H1 (cell line): ENCODE measurements around the gene PPY. TPM values are rescaled to one million over a fixed set of nuclear protein-coding genes. Genes with fewer than 3 reads are reported as not detected.

ENCODE experiments used
- CTCF ChIA-PET: fragments of 300-600 bp; sonication (Branson Sonifier 250); formaldehyde crosslinking; loops from one replicate; lab custom pipeline; 2021; ENCODE audit not compliant: partially characterized antibody; lab: Charles Lee
- POLR2A ChIA-PET: fragments of 300-600 bp; sonication (Branson Sonifier 250); formaldehyde crosslinking; loops from one replicate; lab custom pipeline; 2021; ENCODE audit warnings: inconsistent platforms; ENCODE audit not compliant: partially characterized antibody; lab: Charles Lee
- DNase-seq, 2 experiments: peaks; one replicate each; pipeline versions ENCODE4 v3.0.0 to v3.0.0-alpha.2; 2010 to 2022; ENCODE audit warnings: low spot score in 2 of 2, low read depth in 1 of 2, mixed read lengths in 1 of 2
- FAIRE-seq: peaks from 2 replicates; lab custom pipeline; 2011; peaks lifted over from hg19 to GRCh38; lab: Jason Lieb, UNC
- H2AFZ ChIP-seq: 2 replicates; pipeline ENCODE4 v1.8.1; 2012; ENCODE audit warnings: low read length, inconsistent platforms
- H2AK5ac ChIP-seq: 2 replicates; pipeline ENCODE4 v1.6.1; 2013; ENCODE audit warnings: low read depth, low read length
- H2BK120ac ChIP-seq: replicated peaks from 2 replicates; pipeline ENCODE3; 2013; ENCODE audit warnings: low read depth, low read length, inconsistent platforms
- H2BK12ac ChIP-seq: 2 replicates; pipeline ENCODE4 v1.6.1; 2013; ENCODE audit warnings: low read depth, low read length
- H2BK15ac ChIP-seq: 2 replicates; pipeline ENCODE4 v1.6.1; 2013; ENCODE audit warnings: low read length
- H2BK20ac ChIP-seq: 2 replicates; pipeline ENCODE4 v1.6.1; 2013; ENCODE audit warnings: low read length
- H2BK5ac ChIP-seq: 2 replicates; pipeline ENCODE4 v1.6.1; 2013; ENCODE audit warnings: low read depth, low read length
- H3K14ac ChIP-seq: 2 replicates; pipeline ENCODE4 v1.6.1; 2013; ENCODE audit warnings: inconsistent platforms; ENCODE audit not compliant: insufficient read length
- H3K18ac ChIP-seq: 2 replicates; pipeline ENCODE4 v1.6.1; 2013; ENCODE audit warnings: low read length; ENCODE audit errors: extremely low read depth
- H3K23ac ChIP-seq: 2 replicates; pipeline ENCODE4 v1.6.1; 2013; ENCODE audit warnings: inconsistent platforms; ENCODE audit not compliant: insufficient read length
- H3K23me2 ChIP-seq: 2 replicates; pipeline ENCODE4 v1.6.1; 2013; ENCODE audit warnings: low read depth, low read length
- H3K27ac ChIP-seq: 2 replicates; pipeline ENCODE4 v1.6.1; 2011; ENCODE audit warnings: low read depth, low read length, inconsistent platforms
- H3K27me3 ChIP-seq, 4 experiments: replicated peaks in 1 of 4; 1 replicate in 1 of 4; 2 replicates in 3 of 4; pipeline versions ENCODE4 v1.6.1 to v1.8.1; 2011 to 2013; ENCODE audit warnings: low read length in 3 of 4, mild to moderate bottlenecking in 3 of 4, inconsistent platforms in 2 of 4, mixed read lengths in 2 of 4, moderate library complexity in 1 of 4; ENCODE audit not compliant: control insufficient read depth in 3 of 4, insufficient read depth in 3 of 4; ENCODE audit errors: extremely low read depth in 1 of 4
- H3K36me3 ChIP-seq, 4 experiments: 2 replicates each; pipeline versions ENCODE4 v1.6.1 to v1.8.1; 2011 to 2013; ENCODE audit warnings: mild to moderate bottlenecking in 4 of 4, low read length in 3 of 4, moderate library complexity in 2 of 4, control low read depth in 1 of 4, inconsistent platforms in 1 of 4; ENCODE audit not compliant: insufficient read depth in 4 of 4, control insufficient read depth in 2 of 4
- H3K4ac ChIP-seq: replicated peaks from 2 replicates; pipeline ENCODE3; 2013; ENCODE audit warnings: low read length, low read depth, mixed read lengths, inconsistent platforms; ENCODE audit not compliant: insufficient read length
- H3K4me1 ChIP-seq, 4 experiments: replicated peaks in 1 of 4; 1 replicate in 1 of 4; 2 replicates in 3 of 4; pipeline versions ENCODE4 v1.6.1 to v1.8.1; 2011 to 2013; ENCODE audit warnings: low read length in 3 of 4, inconsistent platforms in 2 of 4, mixed read lengths in 1 of 4; ENCODE audit not compliant: insufficient read depth in 4 of 4, control insufficient read depth in 3 of 4
- H3K4me2 ChIP-seq, 2 experiments: 2 replicates each; pipeline versions ENCODE4 v1.6.1 to v1.8.1; 2011 to 2013; ENCODE audit warnings: low read depth in 2 of 2, low read length in 2 of 2, control low read depth in 1 of 2, inconsistent platforms in 1 of 2, mild to moderate bottlenecking in 1 of 2; ENCODE audit not compliant: insufficient read depth in 1 of 2
- H3K4me3 ChIP-seq, 4 experiments: fragments of 200-600, 300-600 bp in 1 of 4; sonication (generic), shearing (Covaris generic), sonication (Bioruptor Twin) in 1 of 4; 2 replicates each; pipeline versions ENCODE4 v1.5.1 to v1.8.1; 2011 to 2016; ENCODE audit warnings: low read length in 4 of 4, low read depth in 3 of 4, control low read depth in 2 of 4, inconsistent platforms in 2 of 4, mild to moderate bottlenecking in 2 of 4, mixed read lengths in 1 of 4, moderate library complexity in 1 of 4; ENCODE audit not compliant: insufficient read depth in 2 of 4; ENCODE audit errors: extremely low read depth in 1 of 4
- H3K56ac ChIP-seq: replicated peaks from 2 replicates; pipeline ENCODE3; 2013; ENCODE audit warnings: low read depth, mild to moderate bottlenecking, mixed read lengths, low read length, inconsistent platforms; ENCODE audit not compliant: insufficient read length
- H3K79me1 ChIP-seq: 2 replicates; pipeline ENCODE4 v1.6.1; 2013; ENCODE audit warnings: low read depth, low read length, control low read depth
- H3K79me2 ChIP-seq, 2 experiments: 2 replicates each; pipeline versions ENCODE4 v1.6.1 to v1.8.1; 2012 to 2013; ENCODE audit warnings: low read length in 2 of 2, mild to moderate bottlenecking in 2 of 2, inconsistent platforms in 1 of 2; ENCODE audit not compliant: insufficient read depth in 2 of 2, control insufficient read depth in 1 of 2
- H3K9ac ChIP-seq, 4 experiments: replicated peaks in 1 of 4; 1 replicate in 1 of 4; 2 replicates in 3 of 4; pipeline versions ENCODE4 v1.6.1 to v1.8.1; 2011 to 2013; ENCODE audit warnings: low read depth in 3 of 4, low read length in 3 of 4, control low read depth in 2 of 4, mild to moderate bottlenecking in 2 of 4, moderate library complexity in 2 of 4, inconsistent platforms in 1 of 4; ENCODE audit errors: extremely low read depth in 1 of 4
- H3K9me3 ChIP-seq, 2 experiments: 2 replicates each; pipeline versions ENCODE4 v1.6.1 to v1.8.1; 2012 to 2013; ENCODE audit warnings: mild to moderate bottlenecking in 2 of 2, moderate library complexity in 2 of 2, control low read depth in 1 of 2, inconsistent platforms in 1 of 2, low read depth in 1 of 2, low read length in 1 of 2, mixed read lengths in 1 of 2; ENCODE audit not compliant: insufficient read depth in 2 of 2
- H4K20me1 ChIP-seq, 2 experiments: replicated peaks in 1 of 2; 2 replicates each; pipeline versions ENCODE3 to v1.8.1; 2011 to 2013; ENCODE audit warnings: inconsistent platforms in 2 of 2, low read length in 2 of 2, mild to moderate bottlenecking in 1 of 2; ENCODE audit not compliant: insufficient read depth in 2 of 2, control insufficient read depth in 1 of 2
- H4K5ac ChIP-seq: 2 replicates; pipeline ENCODE4 v1.6.1; 2013; ENCODE audit warnings: low read length, low read depth, mixed read lengths, inconsistent platforms; ENCODE audit not compliant: insufficient read length
- H4K8ac ChIP-seq: 2 replicates; pipeline ENCODE4 v1.8.0; 2013; ENCODE audit warnings: mild to moderate bottlenecking, moderate library complexity, low read length, inconsistent platforms; ENCODE audit not compliant: insufficient read depth; ENCODE audit errors: extremely low read depth
- H4K91ac ChIP-seq: replicated peaks from 2 replicates; pipeline ENCODE3; 2013; ENCODE audit warnings: low read length, mixed read lengths, inconsistent platforms; ENCODE audit not compliant: insufficient read length
- RNF2 ChIP-seq: fragments of 200-900, 300-1000 bp; sonication (generic); IDR thresholded peaks from 2 replicates; pipeline ENCODE4 v1.7.1; 2016; ENCODE audit warnings: borderline replicate concordance, low read depth, mild to moderate bottlenecking, antibody characterized with exemption, low read length; ENCODE audit not compliant: poor library complexity, severe bottlenecking; ENCODE audit errors: missing control alignments
- TAF7 ChIP-seq: optimal IDR thresholded peaks from 2 replicates; pipeline ENCODE3; 2011; ENCODE audit warnings: low read depth, mild to moderate bottlenecking, inconsistent platforms, low read length, moderate library complexity, borderline replicate concordance
- WGBS, 2 experiments: shearing (Covaris generic) in 1 of 2; methylation state at CpG; one replicate each; pipeline versions ENCODE4 v1.1.6 to v1.1.7; 2013 to 2015; ENCODE audit warnings: low lambda C conversion rate in 2 of 2, mixed read lengths in 2 of 2, inconsistent platforms in 1 of 2, low coverage in 1 of 2, missing lambda C conversion rate in 1 of 2; ENCODE audit not compliant: insufficient replicate concordance in 2 of 2, insufficient coverage in 1 of 2, insufficient read length in 1 of 2; ENCODE audit errors: extremely low coverage in 1 of 2, missing lambda C conversion rate in 1 of 2; 5-methylcytosine and 5-hydroxymethylcytosine counted together
- polyA plus RNA-seq, 7 experiments: library from polyadenylated mRNA; depleted of rRNA in 3 of 7; stranded (reverse) in 5 of 7; unstranded in 2 of 7; fragments of >200 nt in 5 of 7; fragments of 200-250 nt in 2 of 7; gene quantifications; 1 replicate in 5 of 7; 2 replicates in 1 of 7; 4 replicates in 1 of 7; pipeline versions ENCODE4 v1.2.1 to v1.2.3, GENCODE V29; 2011 to 2013; ENCODE audit warnings: missing spikeins in 2 of 7, mixed read lengths in 2 of 7
- total RNA-seq: library from RNA; stranded (reverse); fragmentation: NEBNext Ultra II Directional; extraction: Animal tissue kit (Norgen Biotek cat#: 25700); gene quantifications from 2 replicates; pipeline ENCODE4 v1.2.1, GENCODE V29; 2021

PPY gene
- total and polyA plus RNA-seq, 2 of the 8 experiments (the other 6 are each of a cell fraction or from before 2014, with no cell fraction given) = 0.26 TPM; not detected in 1

- DNase-seq (no peak), FAIRE-seq (no peak)
- ChIA-PET CTCF (no interaction called here), POLR2A (interaction anchor here (0.7 kb wide), 1 partner anchor 33 kb away, joined by 3 read pairs; no protein-coding TSS in a partner anchor)
- Histone ChIP-seq H3K4me3 (no peak overlapping the region), H3K23ac (no peak overlapping the region), H2BK15ac (no peak overlapping the region), H4K91ac (no peak overlapping the region), H4K8ac (peak overlapping the region; percentile 25; the same call in 1 of the 2 replicates), H3K14ac (no peak overlapping the region), H2AFZ (no peak overlapping the region), H3K27me3 (no peaks in the 10 kb centered on the region; a peak in 1 of 7 replicates), H3K56ac (no peak overlapping the region), H3K4ac (no peak overlapping the region), H3K4me1 (no peaks in the 10 kb centered on the region), H2AK5ac (no peak overlapping the region), H3K9me3 (no peaks in the 10 kb centered on the region), H3K79me1 (no peaks in the 10 kb centered on the region), H3K18ac (no peak overlapping the region; the same call in 1 of the 2 replicates), H3K36me3 (no peaks in the 10 kb centered on the region), H3K27ac (no peak overlapping the region), H2BK5ac (no peak overlapping the region), H4K5ac (no peak overlapping the region), H2BK12ac (no peak overlapping the region), H2BK120ac (no peak overlapping the region), H2BK20ac (no peak overlapping the region), H3K9ac (no peak overlapping the region), H4K20me1 (no peaks in the 10 kb centered on the region), H3K23me2 (no peaks in the 10 kb centered on the region), H3K4me2 (no peak overlapping the region), H3K79me2 (no peaks in the 10 kb centered on the region)
- WGBS, 2 experiments = 77 to 100% methylated on average over 1 to 9 of the region's 9 CpGs
- TF ChIP-seq RNF2 = no peak
- TF ChIP-seq TAF7 = no peak
Measured at GRCh38 chr17:43976963-43977837, 34.9 kb upstream of the PPY start.
